ENCODE data around the gene PLPPR2.
A peak's percentile ranks its signal among the peaks of the same experiment; 100 is the strongest.
"Not testable (repeated sequence)": the region's sequence is repeated elsewhere in the genome, so short reads cannot be mapped to it uniquely, and the experiment has no call there.

The PLPPR2 gene

DNA sequence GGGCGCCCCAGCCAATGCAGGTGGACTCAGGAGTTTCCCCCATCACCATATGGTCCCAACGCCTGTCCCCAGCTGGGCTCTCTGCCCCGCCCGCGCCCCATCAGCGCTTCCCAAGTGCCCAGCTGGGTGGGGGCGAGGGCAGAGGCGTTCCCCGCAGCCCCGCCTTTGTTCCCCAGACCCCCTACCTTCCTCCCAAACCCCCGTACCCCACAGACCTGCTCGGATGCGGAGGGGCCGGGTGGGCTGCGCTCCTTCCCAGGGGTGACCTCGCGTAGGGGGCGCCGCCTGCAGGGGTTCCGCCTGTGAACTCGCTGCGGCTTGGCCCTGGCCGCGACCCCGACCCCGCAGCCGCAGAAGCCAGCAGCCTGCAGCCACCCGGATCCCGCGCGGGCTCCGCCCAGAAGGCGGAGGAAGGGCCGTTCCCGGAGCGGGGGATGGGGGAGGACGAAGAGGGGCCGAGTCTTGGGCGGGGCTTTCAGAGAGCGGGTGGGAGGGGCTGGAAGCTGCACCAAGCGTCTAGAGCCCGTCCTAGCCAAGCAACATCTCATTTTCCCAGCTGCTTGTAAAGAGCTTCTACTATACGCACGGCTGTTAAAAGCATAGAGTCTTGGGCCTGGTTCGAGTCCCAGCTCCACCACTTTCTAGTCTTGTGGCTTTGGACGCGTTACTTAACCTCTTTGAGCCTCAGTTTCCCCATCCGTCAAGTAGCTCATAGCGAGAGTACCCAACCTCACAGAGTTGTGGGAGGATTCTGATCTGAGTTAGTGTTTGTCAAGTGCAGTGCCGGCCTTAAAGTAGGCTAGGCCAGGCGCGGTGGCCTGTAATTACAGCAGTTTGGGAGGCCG, 15.8 kb upstream of the PLPPR2 start, which contains the start of gene RAB3D:
Gene RAB3D (minus strand): TSS at position 404 of the 845 bp plus-strand sequence. CDS start 2,258 bp downstream, outside the sequence.
- DNase-seq (ENCODE audit: low read depth in 1 of 2, low spot score in 1 of 2) = peak; percentile 59 to 61

DNA sequence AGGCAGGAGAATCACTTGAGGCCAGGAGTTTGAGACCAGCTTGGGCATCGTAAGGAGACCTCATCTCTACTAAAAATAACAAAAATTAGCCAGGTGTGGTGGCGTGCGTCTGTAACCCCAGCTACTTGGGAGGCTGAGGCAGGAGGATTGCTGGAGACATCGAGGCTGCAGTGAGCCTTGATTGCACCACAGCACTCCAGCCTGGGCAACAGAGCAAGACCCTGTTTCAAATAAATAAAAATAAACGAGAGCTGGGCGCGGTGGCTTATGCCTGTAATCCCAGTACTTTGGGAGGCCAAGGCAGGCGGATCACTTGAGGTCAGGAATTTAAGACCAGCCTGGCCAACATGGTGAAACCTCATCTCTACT, 15.1 kb upstream of the PLPPR2 start:
- DNase-seq (ENCODE audit: low read depth in 1 of 2, low spot score in 1 of 2) = not testable (repeated sequence)

DNA sequence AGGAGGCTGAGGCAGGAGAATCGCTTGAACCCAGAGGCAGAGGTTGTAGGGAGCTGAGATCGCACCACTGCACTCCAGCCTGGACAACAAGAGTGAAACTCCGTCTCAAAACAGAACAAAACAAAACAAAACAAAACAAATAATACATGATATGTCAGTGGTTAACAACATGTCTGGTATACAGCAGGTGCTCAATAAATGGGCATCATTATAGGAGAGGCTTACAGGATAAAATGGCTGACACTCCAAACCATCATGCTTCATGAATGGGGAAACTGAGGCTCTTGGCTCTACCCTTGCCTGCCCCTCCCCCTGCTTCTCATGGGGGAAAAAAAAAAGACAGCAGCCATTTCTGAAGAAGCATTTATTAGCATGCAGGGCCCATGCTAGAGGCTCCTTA, 12.8 kb upstream of the PLPPR2 start:
- DNase-seq (ENCODE audit: low read depth in 1 of 2, low spot score in 1 of 2) = no peak

DNA sequence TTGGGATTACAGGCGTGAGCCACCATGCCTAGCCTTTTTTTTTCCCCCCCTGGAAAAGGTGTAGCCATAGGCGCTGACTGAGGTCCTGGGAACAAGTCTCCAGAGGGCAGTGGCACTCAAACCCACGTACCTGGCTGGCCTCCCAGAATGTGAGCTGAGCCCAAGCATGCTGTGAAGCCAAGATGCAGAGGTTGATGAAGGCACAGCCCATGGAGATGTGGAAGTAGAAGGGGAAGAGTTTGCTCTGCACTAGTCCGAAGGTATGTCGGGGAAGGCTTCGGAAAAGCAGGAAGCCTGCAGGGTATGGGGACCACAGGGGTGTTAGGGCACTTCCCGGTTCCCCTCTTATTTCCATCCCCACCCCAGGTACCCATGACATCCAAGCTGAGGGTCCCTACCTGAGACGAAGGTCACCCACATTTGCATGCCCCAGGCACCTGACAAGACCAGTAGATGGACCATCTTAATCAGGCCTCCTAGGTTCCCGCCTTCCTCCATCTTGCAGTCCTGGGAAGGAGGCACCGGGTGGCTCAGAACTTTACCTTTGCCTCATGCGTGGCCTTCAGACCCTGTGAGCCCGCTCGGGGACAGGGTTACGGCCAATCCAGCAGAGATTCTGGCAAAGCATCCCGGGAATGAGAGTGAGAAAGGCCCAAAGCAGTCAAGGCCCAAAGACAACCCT, 10.0 kb upstream of the PLPPR2 start:
- no peak for DNase-seq (ENCODE audit: low read depth in 1 of 2, low spot score in 1 of 2)

- peak; percentile 94 to 96 for DNase-seq (ENCODE audit: low read depth in 1 of 2, low spot score in 1 of 2)
These were observed 8.9 kb upstream of the PLPPR2 start, which contains the start of the genes CCDC159 and TMEM205 for GRCh38 chr19:11346104-11346940. CCDC159 (plus strand) TSS chr19:11346519; CDS start chr19:11346607, 88 bp downstream. TMEM205 (minus strand) TSS chr19:11346268; CDS start chr19:11345619, 649 bp downstream.

DNA sequence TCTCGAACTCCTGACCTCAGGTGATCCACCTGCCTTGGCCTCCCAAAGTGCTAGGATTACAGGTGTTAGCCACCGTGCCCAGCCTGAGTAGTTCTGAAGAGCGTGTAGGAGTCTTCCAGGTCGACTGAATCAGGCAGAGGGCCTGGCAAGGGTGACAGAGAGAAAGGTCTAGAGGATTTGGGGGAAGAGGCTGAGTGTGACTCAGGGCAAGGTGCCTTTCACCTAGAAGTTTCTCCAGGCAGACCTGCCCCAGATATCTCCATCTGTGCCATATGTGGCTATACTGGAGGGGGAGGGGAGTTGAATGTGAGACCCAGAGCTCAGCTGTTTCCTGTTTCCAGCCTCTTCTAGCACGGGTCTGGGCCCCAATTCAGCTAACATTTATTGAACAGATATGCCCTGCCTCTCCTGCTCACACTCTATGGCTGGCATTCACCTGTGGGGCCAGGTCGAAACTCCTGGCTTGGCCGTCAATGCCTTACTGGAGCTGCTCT, 7.6 kb upstream of the PLPPR2 start:
- DNase-seq (ENCODE audit: low read depth in 1 of 2, low spot score in 1 of 2) = no peak

DNA sequence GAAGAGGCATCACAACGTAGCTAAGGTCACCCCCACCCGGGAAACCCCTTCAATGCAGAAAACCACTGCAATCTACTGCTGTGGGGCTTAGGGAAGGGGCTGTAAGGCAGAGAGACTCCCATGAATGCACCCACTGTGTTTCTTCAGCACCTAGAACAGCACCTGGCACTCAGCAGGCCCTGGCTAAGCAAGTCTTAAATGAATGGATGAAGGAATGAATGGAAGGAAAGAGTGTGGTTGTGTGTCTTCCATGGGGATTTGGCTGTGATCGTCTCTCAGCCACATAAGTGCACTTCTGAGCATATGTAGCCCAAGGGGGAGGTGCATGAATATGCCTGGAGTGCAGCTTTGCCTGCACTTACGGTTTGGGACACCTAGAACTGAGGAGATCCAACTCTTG, 6.1 kb upstream of the PLPPR2 start:
- no peak for DNase-seq (ENCODE audit: low read depth in 1 of 2, low spot score in 1 of 2)

- not testable (repeated sequence) for DNase-seq (ENCODE audit: low read depth in 1 of 2, low spot score in 1 of 2)
These were observed 1.1 kb upstream of the PLPPR2 start for GRCh38 chr19:11354102-11354501.

DNA sequence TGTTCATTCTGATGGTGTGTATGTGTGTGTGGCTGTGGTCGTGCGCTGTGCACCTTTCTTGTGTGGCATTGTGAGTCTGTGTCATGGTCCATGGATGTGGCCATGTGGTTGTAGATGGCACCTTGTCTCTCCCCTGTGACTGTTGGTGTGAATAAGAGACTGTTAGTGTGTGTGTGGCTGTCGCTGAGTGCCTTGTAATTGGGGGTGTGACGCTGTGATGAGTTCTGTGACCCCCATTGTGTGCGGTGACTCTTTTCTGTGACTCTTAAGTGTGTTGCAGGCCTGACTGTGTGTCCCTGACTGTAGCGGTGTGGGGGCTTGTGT, 804 bp downstream of the PLPPR2 start:
- DNase-seq (ENCODE audit: low read depth in 1 of 2, low spot score in 1 of 2) = no peak

DNA sequence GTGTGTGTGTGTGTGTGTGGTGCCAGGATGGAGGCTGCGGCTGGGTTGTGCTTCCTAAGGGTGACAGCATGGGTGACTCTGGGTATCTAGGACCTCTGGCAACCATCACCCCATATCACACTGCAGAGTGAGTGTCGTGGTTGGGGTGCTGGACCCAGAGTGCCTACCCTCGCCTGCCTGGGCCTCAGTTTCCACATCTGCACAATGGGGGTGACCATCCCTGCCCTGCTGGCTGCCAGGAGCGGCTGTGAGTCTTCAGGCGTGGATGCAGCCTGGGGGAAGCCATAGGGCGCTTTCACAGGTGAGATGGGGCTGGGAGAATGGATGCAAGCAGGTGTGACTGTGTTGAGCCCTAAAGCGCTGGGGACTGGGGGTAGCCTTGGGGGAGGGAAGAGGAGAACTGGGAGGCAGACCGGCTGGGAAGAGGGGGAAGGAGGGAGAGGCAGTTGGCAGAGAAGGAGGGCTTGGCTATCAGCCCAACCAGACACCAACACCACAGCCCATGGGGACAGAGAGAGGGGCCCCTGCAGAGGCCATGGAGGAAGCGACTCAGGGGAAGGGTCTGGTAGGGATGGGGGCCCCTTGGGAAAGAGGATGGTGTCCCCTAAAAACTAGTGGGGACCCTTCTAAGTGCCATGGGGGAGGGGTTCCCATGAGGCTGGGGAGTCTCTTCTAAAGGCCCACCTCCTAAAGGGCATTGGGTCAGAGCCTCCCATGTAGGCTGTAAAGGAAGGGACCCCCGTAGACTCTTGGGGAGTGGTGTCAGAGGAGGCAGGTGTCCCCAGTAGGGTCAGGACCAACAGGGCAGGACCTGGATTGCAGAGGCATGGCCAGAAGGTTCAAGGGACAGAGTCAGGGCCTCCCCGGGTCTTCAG, 1.7 kb downstream of the PLPPR2 start:
- no peak for DNase-seq (ENCODE audit: low read depth in 1 of 2, low spot score in 1 of 2)

DNA sequence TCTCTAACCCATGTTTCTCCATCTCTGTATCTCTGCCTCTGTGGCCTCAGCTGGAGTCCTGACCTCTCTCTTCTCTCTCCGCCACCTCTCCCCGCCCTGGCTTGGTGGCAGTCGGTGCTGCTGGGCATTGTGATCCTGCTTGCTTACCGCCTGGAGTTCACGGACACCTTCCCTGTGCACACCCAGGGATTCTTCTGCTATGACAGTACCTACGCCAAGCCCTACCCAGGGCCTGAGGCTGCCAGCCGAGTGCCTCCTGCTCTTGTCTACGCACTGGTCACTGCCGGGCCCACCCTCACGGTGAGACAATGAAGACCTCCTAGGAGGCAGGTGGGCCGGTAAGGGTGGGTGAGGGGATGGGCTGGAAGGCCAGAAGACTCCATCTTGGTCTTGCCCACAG, 4.2 kb downstream of the PLPPR2 start:
- no peak for DNase-seq (ENCODE audit: low read depth in 1 of 2, low spot score in 1 of 2)

- no peak for DNase-seq (ENCODE audit: low read depth in 1 of 2, low spot score in 1 of 2)
These were observed 6.0 kb downstream of the PLPPR2 start for GRCh38 chr19:11361037-11361770.

DNA sequence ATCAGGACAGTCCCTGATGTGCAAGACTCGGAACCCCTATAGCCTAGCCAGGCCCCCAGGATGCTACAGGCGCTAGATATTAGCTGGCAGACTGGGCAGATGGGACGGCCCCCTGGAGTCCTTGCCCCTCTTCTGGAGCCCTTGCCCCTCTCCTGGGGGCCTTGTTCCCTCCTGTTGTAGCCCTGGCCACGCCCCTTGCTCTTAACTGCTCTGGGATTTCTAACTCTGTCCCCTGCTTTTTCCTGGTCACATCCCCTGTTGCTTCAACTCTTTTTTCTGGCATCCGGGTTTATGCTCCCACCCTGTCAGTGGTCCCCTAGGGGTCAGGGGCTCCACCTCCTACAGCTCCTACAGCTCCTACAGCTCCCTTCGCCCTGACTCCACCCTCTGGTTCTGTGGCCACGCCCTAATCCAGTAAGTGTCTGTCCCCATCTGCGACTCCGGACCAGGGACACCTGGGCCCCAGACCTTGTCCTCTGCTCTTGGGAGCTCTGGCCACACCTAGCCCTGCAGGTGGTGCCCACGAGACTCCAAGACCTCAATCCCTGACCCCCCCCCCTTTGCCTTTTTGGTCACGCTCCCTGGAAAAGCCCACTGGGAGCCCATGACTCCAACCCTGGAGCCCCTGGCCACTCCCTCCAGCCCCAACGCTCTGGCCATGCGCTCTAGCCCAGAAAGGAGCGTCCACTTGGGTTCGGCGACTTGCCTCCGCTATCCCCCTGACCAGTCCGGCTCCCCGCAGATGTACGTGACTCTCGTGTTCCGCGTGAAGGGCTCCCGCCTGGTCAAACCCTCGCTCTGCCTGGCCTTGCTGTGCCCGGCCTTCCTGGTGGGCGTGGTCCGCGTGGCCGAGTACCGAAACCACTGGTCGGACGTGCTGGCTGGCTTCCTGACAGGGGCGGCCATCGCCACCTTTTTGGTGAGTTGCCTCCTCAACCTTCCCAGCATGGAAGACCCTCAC, 6.8 kb downstream of the PLPPR2 start:
- DNase-seq (ENCODE audit: low read depth in 1 of 2, low spot score in 1 of 2) = no peak

GRCh38 chr19:11363881-11364280, 8.6 kb downstream of the PLPPR2 start:
- no peak for DNase-seq (ENCODE audit: low read depth in 1 of 2, low spot score in 1 of 2)

GRCh38 chr19:11364296-11364904, 9.2 kb downstream of the PLPPR2 start:
- no peak for DNase-seq (ENCODE audit: low read depth in 1 of 2, low spot score in 1 of 2)

DNA sequence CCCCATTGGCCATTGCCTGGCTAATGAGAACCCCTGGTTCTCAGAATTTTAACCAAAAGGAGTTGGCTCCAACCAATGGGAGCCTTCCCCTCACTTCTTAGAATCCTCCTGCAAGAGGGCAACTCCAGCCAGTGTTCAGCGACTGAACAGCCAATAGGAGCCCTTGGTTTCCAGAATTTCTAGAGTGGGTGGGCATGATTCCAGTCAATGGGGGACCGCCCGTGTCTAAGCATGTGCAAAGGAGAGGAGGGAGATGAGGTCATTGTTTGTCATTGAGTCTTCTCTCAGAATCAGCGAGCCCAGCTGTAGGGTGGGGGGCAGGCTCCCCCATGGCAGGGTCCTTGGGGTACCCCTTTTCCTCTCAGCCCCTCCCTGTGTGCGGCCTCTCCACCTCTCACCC, 9.7 kb downstream of the PLPPR2 start:
- no peak for DNase-seq (ENCODE audit: low read depth in 1 of 2, low spot score in 1 of 2)

DNA sequence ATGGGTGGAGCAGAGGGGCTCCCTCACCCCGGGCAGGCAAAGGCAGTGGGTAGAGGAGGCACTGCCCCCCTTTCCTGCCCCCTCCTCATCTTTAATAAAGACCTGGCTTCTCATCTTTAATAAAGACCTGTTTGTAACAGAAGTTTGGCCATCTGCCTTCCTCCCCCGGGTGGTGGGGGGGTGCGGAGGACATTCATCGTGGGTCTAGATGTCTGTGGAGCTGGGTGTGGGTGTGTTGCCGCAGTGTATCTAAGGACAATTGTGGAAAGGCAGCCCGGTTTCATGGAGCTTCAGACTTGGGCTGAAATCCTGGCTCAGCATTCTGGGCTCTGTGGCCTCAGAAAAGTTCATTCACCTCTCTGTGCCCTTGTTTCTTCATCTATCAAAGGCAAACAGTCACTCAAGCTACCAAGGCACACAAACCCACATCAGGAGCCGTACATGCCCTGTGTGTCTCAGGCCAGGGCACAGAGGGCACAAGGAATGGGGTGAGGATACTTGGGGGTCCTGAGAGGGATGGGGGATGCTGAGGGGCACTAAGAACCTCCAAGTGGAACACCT, 10.4 kb downstream of the PLPPR2 start:
- no peak for DNase-seq (ENCODE audit: low read depth in 1 of 2, low spot score in 1 of 2)

GRCh38 chr19:11367528-11367927, 12.3 kb downstream of the PLPPR2 start:
- DNase-seq (ENCODE audit: low read depth in 1 of 2, low spot score in 1 of 2) = no peak
